HG03159 (cell line): ENCODE data around the gene SIRT2.
"Not testable (repeated sequence)": the region's sequence is repeated elsewhere in the genome, so short reads cannot be mapped to it uniquely, and the experiment has no call there.

Experiments used
- ATAC-seq: cut with Tn5 transposase; IDR thresholded peaks from one replicate; pipeline ENCODE4 v1.9.1; 2021; ENCODE audit warnings: mild to moderate bottlenecking, moderate library complexity; ENCODE audit not compliant: unreplicated experiment

Gene SIRT2

DNA sequence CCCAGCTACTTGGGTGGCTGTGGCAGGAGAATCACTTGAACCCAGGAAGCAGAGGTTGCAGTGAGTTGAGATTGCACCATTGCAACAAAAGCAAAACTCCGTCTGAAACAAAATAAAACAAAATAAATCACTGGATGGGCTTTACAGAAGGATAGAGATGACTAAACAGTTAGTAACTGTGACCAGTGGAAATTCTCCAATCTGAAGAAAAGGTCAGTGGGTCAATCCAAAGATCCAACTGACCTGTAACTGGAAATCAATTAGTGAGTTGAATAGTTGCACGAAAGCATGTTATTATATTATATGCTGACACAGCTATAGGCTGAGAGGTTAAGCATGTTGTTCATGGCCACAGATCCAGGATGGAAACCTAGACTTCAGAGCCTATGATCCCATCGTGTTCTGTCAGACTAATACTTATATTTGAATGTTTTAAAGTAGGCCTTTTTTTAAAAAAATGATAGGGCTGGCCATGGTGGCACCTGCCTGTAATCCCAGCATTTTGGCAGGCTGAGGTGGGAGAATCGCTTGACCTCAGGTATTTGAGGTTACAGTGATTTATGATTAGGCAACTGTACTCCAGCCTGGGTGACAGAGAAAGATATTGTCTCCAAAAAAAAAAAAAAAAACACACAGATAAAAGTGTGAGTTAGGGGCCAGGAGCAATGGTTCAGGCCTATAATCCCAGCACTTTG is 69.2 kb downstream of the SIRT2 start:
- no peak for ATAC-seq

DNA sequence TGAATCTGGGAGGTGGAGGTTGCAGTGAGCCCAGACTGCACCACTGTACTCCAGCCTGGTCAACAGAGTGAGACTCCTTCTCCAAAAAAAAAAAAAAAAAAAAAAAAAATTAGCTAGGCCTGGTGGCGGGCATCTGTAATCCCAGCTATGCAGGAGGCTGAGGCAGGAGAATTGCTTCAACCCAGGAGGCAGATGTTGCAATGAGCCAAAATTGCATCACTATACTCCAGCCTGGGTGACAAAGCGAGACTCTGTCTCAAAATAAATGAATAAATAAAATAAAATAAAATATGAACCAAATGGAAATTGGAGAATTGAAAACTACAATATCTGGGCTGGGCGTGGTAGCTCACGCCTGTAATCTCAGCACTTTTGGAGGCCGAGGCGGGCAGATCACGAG is 70.2 kb downstream of the SIRT2 start:
- ATAC-seq = not testable (repeated sequence)
